ENCODE data around the gene QPRT.
A peak's percentile ranks its signal among the peaks of the same experiment; 100 is the strongest.

The QPRT gene

DNA sequence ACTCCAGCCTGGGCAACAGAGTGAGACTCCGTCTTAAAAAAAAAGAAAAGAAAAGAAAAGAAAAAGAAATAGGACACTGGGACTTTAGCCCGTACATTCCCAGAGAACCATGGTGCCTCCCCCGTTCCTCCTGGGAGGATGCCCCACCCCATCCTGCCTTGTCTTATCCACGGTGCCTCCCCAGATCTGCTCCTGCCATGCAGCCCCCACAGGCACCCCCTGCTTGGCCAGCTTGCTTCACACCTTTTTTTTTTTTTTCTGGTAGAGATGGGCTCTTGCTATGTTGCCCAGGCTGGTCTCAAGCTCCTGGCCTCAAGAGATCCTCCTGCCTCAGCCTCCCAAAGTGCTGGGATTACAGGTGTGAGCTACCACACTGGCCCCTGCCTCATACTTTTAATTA is 67.5 kb downstream of the QPRT start:
- peak; percentile 57 for DNase-seq (ENCODE audit: low read depth)

Measured in CMK (cell line).